Measurements from ENCODE around the gene TUBA1C.
"Not testable (repeated sequence)": the region's sequence is repeated elsewhere in the genome, so short reads cannot be mapped to it uniquely, and the experiment has no call there.

TUBA1C gene

DNA sequence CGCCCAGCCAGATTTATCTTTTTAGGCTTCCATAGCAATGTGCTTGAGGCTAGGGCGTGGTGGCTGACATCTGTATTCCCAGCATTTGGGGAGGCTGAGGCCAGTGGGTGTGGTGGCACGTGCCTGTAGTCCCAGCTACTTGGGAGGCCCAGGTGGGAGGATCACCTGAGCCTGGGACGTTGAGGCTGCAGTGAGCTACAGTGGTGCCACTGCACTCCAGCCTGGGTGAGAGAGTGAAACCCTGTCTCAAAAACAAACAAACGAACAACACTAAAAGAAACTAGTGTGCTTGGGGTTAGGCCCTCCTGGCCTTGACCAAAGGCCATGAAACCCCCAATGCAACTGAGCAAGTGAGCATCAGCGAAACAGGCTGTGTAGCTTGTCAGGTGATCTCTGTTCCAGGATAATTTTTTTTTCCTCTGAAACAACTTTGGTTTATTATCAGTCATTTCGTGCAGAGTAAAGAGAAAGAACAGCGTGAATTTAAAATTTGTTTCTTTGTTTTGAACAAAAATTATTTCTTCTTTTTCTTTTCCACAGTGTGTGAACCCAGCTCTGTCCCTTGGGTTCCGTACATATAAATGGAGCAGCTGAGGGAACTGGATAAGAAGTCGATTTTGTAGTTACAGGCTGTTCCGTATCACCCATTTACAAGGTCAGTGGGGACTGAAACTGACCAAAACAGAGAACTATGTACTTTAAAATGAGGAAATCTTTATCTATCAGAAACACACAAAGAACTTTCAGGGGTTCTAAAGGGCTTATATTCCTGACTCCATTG lies 8.8 kb upstream of the TUBA1C start:
- no peak for DNase-seq

DNA sequence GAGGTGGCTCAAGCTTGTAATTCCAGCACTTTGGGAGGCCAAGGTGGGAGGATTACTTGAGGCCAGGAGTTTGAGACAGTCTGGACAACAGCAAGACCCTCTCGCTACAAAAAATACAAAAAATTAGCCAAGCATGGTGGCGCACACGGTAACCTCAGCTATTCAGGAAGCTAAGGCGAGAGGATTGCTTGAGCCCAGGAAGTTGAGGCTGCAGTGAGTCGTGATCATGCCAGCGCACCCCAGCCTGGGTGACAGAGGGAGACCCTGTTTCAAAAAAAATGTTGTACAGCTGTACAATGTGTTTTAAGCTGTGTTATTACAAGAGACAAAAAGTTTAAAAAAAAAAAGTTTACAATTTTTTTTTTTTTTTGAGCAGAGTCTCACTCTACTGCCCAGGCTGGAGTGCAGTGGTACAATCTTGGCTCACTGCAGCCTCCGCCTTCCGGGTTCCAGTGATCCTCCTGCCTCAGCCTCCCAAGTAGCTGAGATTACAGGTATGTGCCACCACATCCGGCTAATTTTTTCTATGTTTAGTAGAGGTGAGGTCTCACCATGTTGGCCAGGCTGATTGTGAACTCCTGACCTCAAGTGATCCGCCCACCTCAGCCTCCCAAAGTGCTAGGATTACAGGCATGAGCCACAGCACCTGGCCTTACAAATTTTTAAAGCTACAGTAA lies 7.2 kb upstream of the TUBA1C start:
- not testable (repeated sequence) for DNase-seq

DNA sequence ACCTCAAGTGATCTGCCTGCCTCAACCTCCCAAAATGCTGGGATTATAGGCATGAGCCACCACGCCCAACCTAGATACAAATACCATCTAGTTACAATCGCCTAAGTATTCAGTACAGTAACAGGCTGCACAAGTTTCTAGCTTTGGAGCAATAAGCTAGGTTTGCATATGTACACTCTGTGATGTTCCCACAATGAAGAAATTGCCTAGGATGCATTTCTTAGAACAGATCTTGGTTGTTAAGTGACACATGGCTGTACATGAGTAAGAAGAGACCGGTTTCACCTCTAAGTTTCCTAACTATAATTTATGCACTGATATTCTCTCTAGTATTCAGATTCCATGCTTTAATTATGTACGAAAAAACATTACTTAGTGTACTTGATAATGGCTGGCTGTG lies 5.4 kb upstream of the TUBA1C start:
- DNase-seq = no peak

DNA sequence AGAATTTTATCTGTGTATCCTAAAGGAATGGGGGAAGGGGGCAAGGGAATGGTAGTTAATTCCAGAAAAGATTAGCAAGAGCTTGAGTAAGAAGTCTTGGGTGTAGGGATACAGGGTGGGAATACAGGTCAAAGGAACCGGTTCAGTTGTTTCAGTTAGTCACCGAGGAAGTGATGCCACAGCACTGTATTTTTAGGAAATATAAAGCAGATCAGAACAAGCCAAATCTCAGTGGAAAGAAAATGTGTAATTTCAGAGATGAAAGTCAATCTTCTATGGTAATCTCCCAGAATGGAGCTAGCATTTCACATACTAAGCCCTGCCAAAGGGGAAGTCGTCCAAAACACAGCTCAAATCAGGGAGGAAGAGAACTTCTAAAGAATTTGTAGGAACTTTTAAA lies 4.7 kb upstream of the TUBA1C start:
- no peak for DNase-seq

DNA sequence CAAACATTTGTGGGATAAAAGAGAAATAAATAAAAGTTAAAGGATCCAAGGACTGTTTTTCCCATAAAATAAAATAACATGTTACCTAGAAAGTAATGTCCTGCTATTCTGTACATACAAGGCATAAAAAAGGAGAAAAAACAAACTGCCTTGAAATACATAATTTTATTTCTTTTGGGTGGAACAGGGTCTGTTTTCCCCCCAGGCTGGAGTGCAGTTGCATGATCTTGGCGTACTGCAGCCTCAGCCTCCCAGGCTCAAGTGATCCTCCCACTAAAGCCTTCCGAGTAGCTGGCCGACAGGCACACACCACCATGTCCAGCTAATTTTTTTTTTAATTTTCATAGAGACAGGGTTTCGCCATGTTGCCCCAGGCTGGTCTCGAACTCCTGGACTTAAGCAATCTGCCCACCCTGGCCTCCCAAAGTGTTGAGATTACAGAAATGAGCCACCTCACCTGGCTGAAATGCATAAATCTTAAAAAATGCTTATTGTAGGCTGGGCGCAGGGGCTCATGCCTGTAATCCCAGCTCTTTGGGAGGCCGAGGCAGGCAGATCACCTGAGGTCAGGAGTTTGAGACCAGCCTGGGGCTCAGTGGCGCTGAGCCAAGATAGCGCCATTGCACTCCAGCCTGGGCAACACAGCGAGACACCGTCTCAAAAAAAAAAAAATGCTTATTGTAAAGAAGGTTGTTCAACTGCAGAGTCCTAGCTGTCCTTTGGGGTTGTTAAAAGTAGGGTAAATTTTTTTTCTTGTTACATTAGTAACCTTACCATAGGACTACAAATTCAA lies 4.1 kb upstream of the TUBA1C start:
- DNase-seq = no peak

DNA sequence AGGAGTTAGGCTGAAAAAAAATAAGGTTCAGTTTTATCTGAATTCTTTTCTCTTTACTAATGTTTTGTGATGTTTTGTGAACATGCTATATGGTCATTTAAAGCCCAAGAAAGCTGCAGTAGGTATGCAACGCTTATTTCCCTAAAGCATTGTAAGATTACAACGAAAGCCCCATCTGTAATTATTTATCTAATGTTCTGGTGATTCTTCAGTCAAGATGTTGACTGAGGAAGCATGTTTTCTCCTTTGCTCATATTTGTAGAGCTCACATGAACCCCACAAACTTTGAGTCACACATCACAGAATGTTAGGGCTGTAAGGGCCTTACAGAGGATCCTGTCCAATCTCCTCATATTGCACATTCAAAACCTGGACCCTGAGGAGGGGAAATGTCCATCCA lies 3.2 kb upstream of the TUBA1C start:
- DNase-seq = no peak

DNA sequence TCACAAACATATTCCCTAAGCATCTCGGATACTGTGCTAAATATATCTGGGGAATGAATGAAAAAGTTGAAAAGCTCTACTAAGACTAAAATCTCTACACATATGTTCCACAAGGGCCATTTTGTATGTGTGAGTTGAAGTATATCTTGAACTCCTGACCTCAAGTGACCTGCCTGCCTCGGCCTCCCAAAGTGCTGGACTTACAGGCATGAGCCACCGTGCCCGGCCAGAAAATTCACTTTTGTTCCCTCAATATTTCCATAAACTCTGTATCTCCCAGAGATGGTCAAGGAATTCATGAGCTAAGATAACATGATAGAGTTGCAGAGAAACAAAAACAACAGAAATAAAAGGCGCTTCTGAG lies 1.5 kb upstream of the TUBA1C start:
- DNase-seq = no peak

DNA sequence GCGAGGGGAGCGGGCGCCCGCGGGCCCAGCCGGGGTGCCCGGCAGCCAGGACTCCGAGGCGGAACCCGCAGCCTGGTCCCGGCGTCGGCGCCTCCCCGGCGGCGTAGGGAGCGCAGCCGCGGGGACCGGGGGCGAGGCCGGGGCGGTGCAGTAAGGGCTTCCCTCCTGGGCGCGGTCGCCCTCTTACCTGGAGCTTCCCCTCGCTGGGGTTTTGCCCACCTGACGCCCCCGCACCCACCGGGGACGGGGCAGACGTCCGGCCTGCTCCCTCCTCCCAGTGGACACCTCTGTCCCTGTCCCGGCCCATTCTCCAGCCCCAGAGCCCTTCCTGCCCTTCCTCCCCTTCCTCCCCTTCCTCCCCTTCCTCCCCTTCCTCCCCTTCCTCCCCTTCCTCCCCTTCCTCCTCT lies 413 bp upstream of the TUBA1C start:
- DNase-seq = no peak

DNA sequence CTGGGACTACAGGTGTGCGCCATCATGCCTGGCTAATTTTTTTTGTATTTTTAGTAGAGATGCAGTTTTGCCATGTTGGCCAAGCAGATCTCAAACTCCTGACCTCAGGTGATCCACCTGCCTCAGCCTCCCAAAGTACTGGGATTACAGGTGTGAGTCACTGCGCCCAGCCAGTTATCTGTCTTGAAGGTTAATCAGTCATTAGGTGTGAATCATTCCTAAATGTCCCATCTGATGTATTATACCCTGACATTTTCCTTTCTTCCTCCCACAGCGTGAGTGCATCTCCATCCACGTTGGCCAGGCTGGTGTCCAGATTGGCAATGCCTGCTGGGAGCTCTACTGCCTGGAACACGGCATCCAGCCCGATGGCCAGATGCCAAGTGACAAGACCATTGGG lies 4.3 kb downstream of the TUBA1C start:
- not testable (repeated sequence) for DNase-seq

DNA sequence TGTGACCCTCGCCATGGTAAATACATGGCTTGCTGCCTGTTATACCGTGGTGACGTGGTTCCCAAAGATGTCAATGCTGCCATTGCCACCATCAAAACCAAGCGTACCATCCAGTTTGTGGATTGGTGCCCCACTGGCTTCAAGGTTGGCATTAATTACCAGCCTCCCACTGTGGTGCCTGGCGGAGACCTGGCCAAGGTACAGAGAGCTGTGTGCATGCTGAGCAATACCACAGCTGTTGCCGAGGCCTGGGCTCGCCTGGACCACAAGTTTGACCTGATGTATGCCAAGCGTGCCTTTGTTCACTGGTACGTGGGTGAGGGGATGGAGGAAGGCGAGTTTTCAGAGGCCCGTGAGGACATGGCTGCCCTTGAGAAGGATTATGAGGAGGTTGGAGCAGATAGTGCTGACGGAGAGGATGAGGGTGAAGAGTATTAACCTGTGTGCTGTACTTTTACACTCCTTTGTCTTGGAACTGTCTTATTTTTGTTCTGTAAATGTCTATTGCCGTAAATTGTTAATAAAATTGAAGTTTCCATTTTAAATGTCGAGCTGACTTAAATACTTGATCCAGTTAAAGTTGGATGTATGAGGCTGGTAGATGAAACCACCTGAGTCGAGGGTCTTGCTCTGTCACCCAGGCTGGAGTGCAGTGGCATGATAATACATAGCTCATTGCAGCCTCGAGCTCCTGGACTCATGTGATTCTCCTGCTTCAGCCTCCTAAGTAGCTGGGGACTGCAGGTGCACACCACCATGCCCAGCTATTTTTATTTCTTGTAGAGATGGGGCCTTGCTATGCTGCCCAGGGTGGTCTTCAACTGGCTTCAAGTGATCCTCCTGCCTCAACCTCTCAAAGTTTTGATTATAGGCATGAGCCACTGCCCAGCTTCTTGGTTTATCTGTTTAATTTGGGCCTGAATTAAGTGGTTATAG lies 8.2 kb downstream of the TUBA1C start:
- DNase-seq = no peak

DNA sequence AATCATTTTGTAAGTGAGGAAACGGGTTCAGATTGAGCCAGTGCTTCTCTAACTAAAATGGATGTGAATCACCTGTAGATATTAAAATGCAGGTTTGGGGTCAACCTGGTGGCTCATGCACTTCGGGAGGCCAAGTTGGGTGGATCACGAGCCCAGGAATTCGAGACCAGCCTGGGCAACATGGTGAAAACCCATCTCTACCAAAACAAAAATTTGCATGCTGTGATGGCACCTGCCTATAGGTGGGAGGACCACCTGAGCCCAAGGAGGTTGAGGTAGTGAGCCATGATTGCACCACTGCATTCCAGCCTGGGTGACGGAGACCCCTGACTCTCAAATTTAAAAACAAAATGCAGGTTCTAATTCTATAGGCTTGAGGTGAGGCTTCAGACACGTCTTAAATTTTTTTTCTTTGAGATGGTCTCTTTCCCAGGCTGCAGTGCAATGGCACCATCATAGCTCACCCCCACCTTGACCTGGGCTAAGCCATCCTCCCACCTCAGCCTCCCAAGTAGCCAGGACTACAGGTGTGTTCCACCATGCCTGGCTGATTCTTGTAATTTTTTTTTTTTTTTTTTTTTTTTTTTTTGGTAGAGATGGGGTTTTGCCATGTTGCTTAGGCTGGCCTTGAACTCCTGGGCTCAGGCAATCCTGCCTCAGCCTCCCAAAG lies 9.0 kb downstream of the TUBA1C start:
- DNase-seq = no peak

DNA sequence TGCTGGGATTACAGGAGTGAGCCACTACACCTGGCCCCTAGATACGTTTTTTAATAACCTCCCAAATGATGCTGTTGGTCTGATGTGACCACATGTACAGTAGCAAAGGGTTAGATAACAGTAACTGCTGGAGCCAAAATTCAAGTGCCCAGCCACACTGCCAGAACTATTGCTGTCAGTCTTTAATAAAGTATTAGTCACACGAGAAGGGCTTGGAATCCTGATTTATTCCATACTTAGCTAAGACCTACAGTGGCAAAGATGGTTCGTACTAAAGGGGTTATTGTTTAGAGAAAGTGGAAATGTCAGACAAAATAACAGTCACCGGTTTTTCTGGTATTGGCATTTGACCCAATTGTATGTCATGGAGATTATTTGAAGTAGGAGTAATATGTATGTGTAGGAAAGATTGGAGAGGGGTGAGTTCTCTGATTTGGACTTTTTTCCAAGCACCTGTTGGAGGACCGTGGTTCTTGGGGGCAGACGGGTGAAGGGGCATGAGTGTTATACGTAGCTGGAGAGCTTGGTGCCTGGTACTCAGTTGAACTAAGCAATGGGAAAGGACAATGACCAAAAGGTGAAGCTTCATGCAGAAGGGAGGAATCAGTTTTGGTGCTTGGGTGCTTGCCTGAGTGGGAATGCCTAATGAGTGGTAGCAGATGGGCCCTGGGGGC lies 9.7 kb downstream of the TUBA1C start:
- no peak for DNase-seq

DNA sequence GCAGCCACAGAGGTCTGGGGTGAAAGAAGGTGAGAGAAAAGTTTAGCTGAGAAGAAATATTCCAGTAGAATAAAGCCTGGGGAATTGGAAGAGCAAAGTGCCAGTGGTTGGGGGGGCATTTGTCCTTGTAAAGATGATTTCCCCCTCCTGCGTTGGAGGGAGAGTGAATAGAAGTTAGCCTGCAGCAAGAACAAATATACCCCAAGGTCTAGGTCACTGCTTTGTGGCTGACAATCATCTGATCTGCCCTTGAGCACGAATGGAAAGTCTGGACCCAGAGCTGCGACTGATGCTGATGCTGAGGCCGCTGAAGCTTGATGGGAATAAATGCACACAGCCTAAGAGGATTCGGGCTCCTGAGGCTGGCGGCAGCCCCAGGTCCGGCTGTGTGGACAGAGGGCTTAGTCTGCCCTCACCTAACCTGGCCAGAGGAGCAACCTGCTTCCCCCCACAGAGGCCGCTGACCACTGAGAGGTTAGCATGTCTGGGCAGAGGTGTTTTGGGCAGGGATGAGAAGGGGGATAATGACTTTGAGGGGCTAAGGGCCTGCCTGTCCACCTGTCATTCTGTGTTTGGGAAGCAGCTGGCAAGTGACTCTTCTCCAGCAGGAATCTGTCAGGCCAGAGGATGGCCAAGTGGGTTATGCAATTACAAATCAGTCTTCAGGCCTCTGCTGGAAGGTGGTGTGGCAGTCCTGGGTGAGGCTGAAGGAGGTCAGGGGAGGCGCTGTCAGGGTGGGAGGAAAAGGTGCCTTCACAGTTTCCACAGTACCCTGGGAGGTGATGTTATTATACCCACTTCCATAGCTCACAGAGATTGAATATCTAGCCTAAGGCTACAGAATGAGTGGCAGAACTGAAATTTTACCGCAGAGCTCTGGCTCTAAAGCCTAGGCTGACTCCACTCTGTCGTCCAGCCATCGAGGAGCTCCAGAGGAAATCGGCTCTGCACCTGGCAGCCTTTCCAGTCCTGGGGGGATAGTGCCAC lies 11.7 kb downstream of the TUBA1C start:
- DNase-seq = no peak

DNA sequence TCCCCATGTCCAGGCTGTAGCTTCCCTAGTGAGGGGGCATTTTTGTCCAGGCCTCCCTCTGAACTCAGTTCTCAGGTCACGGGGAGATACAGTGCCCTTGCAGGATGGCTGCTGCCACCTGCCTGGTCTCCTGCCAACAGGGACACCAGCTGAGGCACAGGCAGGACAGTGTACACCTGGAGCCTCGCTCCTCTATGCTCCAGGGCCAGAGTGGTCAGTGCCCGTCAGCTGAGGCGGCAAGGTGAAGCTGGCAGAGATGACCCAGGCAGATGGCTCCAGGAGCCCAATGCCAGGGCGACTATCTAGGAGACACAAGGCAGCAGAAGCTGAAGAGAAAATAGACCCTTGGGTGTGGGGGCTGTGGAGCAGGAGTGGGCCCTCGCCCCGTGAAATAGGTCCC lies 12.6 kb downstream of the TUBA1C start:
- DNase-seq = no peak

DNA sequence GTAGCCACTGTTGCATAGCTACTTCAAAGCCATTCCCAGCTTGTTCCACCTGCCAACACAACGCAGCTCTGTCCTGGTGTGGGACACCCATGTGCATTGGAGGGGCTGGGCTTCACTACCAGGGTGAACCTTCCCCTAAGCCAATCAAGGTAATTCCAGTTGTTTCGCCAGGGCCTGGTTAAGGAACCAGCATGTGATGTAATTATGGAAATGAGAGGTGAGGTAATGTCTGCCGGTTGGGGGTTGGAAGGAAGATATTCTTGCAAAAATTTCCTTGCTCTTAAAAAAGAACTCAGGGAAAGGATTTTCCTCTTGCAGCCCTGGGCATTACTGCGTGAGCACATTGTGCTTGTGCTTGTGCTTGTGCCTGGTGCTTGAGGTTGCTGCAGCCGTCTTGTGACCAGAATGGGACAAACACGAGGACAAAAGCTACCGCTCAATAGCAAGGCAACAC lies 14.9 kb downstream of the TUBA1C start:
- no peak for DNase-seq

DNA sequence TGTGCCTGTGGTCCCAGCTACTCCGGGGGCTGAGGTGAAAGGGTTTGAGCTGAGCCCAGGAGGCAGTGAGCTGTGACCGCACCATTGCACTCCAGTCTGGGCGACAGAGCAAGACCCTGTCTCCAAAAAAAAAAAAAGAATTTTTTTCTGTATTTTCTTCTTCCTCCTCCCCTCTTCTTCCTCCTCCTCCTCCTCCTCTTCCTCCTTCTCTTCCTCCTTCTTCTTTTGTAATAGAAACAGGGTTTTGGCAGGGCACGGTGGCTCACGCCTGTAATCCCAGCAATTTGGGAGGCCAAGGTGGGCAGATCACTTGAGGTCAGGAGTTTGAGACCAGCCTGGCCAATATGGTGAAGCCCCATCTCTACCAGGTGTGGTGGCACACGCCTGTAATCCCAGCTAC lies 15.7 kb downstream of the TUBA1C start:
- not testable (repeated sequence) for DNase-seq

DNA sequence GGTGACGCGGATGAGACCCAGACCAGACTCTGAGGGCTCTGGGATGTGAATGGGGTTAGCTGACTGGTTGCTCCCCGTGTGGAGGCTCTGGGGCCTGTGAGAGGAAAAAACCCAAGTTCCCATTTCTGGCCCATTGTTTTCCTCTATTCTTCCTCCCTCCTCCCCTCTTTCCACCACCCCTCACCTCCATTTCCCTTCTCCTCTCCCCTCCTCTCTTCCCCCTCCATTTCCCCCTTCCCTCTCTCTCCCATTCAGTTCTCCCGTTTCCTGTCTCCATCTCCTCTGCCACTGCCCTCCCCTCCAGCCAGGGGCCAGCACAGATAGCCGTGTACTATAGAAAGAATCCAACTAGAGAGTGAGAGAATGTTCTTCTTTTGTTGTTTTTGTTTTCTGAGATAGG lies 17.4 kb downstream of the TUBA1C start:
- DNase-seq = no peak

DNA sequence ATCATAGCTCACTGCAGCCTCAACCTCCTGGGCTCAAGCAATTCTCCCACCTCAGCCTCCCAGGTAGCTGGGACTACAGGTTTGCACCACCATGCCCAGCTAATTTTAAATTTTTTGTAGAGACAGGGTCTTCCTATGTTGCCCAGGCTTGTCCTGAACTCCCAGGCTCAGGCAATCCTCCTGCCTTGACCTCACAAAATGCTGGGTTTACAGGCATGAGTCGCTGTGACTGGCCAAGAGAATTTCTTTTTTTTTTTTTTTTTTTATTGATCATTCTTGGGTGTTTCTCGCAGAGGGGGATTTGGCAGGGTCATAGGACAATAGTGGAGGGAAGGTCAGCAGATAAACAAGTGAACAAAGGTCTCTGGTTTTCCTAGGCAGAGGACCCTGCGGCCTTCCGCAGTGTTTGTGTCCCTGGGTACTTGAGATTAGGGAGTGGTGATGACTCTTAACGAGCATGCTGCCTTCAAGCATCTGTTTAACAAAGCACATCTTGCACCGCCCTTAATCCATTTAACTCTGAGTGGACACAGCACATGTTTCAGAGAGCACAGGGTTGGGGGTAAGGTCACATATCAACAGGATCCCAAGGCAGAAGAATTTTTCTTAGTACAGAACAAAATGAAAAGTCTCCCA lies 18.0 kb downstream of the TUBA1C start:
- DNase-seq = not testable (repeated sequence)

DNA sequence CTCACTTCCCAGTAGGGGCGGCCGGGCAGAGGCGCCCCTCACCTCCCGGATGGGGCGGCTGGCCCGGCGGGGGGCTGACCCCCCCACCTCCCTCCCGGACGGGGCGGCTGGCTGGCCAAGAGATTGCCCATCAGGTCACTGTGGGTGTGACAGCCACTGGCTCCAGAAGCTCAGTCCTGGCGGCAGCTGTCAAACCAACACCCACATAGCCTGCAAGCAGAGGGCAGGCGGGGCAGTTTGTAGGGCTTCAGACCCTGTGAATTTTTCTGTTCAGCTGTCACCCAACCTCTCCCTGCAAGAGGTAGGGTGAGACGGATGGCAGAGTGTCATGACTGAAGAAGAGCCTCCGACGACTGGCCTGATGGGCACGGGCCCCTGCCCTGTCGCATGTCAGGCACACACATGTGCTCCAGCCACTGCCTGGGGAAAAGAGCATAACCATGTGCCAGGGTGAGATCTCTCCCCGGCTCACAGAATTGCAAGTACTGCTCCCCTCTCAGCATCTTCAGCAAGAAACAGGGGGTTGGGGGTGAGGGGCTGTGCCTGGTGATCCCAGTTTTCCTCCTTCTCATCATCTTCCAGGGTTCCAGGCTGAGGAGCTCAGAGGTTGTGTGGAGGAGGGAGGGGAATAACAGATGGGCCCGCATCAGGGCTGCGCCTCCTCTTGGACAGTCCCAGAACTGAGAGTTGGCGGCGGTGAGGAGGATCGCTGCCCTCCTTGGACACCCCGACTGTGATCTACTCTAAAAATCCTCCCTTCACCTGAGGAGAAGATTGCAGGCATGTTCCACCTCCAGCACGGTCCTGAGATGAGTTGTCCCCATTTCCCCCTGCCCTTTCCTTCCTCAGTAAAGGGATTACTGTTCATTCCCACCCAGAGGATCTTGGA lies 18.9 kb downstream of the TUBA1C start:
- DNase-seq = no peak
